Esophagus muscularis mucosa (tissue), 4 donors: ENCODE data around the gene FAM135A. TPM values are rescaled to one million over a fixed set of nuclear protein-coding genes. Genes with fewer than 3 reads are reported as not detected.

ENCODE experiments used
- DNase-seq: peaks from one replicate; pipeline ENCODE4 v3.0.0-alpha.2; 2017; ENCODE audit errors: extremely low spot score
- H3K27ac ChIP-seq, 4 donors: fragments of 200-600 bp; sonication (generic); replicated peaks in 1 of 4; 1 replicate in 3 of 4; 2 replicates in 1 of 4; pipeline ENCODE4 v1.5.1; 2016 to 2019; ENCODE audit warnings: mild to moderate bottlenecking in 1 of 4
- H3K27me3 ChIP-seq, 4 donors: fragments of 200-600 bp; sonication (generic); one replicate each; pipeline versions ENCODE4 v1.5.1 to v1.6.0; 2016 to 2019
- H3K36me3 ChIP-seq, 4 donors: fragments of 200-600 bp; sonication (generic); one replicate each; pipeline ENCODE4 v1.5.1; 2016 to 2019
- H3K4me1 ChIP-seq, 4 donors: fragments of 200-600 bp; sonication (generic); one replicate each; pipeline ENCODE4 v1.5.1; 2016 to 2019
- H3K4me3 ChIP-seq, 4 donors: fragments of 200-600 bp; sonication (generic); 1 replicate in 2 of 4; 2 replicates in 2 of 4; pipeline ENCODE4 v1.5.1; 2016 to 2019; ENCODE audit warnings: mild to moderate bottlenecking in 4 of 4, moderate library complexity in 1 of 4
- H3K9me3 ChIP-seq, 4 donors: fragments of 200-600 bp; sonication (generic); 1 replicate in 3 of 4; 2 replicates in 1 of 4; pipeline ENCODE4 v1.5.1; 2016 to 2019
- EP300 ChIP-seq: sonication (generic); formaldehyde crosslinking; IDR thresholded peaks from one replicate; pipeline ENCODE4 v1.6.1; 2017; ENCODE audit warnings: antibody characterized with exemption
- POLR2A ChIP-seq: fragments of 450-650 bp; IDR thresholded peaks from one replicate; pipeline ENCODE4 v1.6.1; 2017; ENCODE audit warnings: antibody characterized with exemption, moderate library complexity, mild to moderate bottlenecking, low read depth
- POLR2AphosphoS5 ChIP-seq, 2 donors: sonication (generic); formaldehyde crosslinking; IDR thresholded peaks; one replicate each; pipeline ENCODE4 v1.6.1; 2017; ENCODE audit warnings: antibody characterized with exemption in 2 of 2
- WGBS: methylation state at CpG from one replicate; pipeline ENCODE4 v1.1.5; 2018; 5-methylcytosine and 5-hydroxymethylcytosine counted together
- intact Hi-C: fragments of 100-400 bp; cut with DNase I; formaldehyde crosslinking; loops from one replicate; pipeline ENCODE4 v1.15.1; 2023
- total RNA-seq, 4 donors: library from RNA; depleted of rRNA; stranded (reverse); fragments of >200 nt; gene quantifications; one replicate each; pipeline versions ENCODE4 v1.1.0 to v1.2.1, GENCODE V29; 2016
- TF ChIP-seq, protein P1 (sequence below), 3 experiments: fragments of 200-600 bp in 2 of 3; fragments of 450-650 bp in 1 of 3; sonication (generic) in 2 of 3; IDR thresholded peaks; one replicate each; pipeline ENCODE4 v1.5.1; 2017 to 2019; ENCODE audit warnings: antibody characterized with exemption in 3 of 3, mild to moderate bottlenecking in 2 of 3, moderate library complexity in 1 of 3

FAM135A gene
- total RNA-seq, 4 donors from 2014 or later = 14.8 to 21.3 (median 19.8) TPM

GRCh38 chr6:70415660-70416059, 2.4 kb downstream of the FAM135A start:
- H3K36me3 ChIP-seq = peaks cover 0 to 30% (median 17%) of the 10 kb centered on the region in 4 donors
- intact Hi-C loops = loop anchor here (10.0 kb wide), 1 partner anchor 249 kb away; the partner anchor contains the start of gene SMAP1
- 88% methylated on average over 1 of the region's 1 CpG for WGBS
- peaks cover 10 to 24% (median 22%) of the 10 kb centered on the region in 4 donors for H3K4me1 ChIP-seq
- H3K9me3 ChIP-seq = no peaks in the 10 kb centered on the region
- no peak for DNase-seq
- H3K27me3 ChIP-seq = no peaks in the 10 kb centered on the region
- no peak overlapping the region for H3K4me3 ChIP-seq
- no peak overlapping the region for H3K27ac ChIP-seq
- no peak for TF ChIP-seq POLR2A
- TF ChIP-seq EP300 = no peak
- TF ChIP-seq, protein P1, sequence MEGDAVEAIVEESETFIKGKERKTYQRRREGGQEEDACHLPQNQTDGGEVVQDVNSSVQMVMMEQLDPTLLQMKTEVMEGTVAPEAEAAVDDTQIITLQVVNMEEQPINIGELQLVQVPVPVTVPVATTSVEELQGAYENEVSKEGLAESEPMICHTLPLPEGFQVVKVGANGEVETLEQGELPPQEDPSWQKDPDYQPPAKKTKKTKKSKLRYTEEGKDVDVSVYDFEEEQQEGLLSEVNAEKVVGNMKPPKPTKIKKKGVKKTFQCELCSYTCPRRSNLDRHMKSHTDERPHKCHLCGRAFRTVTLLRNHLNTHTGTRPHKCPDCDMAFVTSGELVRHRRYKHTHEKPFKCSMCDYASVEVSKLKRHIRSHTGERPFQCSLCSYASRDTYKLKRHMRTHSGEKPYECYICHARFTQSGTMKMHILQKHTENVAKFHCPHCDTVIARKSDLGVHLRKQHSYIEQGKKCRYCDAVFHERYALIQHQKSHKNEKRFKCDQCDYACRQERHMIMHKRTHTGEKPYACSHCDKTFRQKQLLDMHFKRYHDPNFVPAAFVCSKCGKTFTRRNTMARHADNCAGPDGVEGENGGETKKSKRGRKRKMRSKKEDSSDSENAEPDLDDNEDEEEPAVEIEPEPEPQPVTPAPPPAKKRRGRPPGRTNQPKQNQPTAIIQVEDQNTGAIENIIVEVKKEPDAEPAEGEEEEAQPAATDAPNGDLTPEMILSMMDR (IDR thresholded peaks at IDR 0.05) = no peak
- no peak for TF ChIP-seq POLR2AphosphoS5 (IDR thresholded peaks at IDR 0.05)

GRCh38 chr6:70421509-70421908, 8.2 kb downstream of the FAM135A start:
- TF ChIP-seq, protein P1 (IDR thresholded peaks at IDR 0.05) = no peak
- TF ChIP-seq EP300 = no peak
- no peak for TF ChIP-seq POLR2A
- TF ChIP-seq POLR2AphosphoS5 (IDR thresholded peaks at IDR 0.05) = no peak
- 63% methylated on average over 2 of the region's 2 CpGs for WGBS
- no peak for DNase-seq
- H3K4me3 ChIP-seq = no peak overlapping the region
- H3K9me3 ChIP-seq = no peaks in the 10 kb centered on the region
- peaks cover 0 to 6% (median 2%) of the 10 kb centered on the region in 4 donors for H3K4me1 ChIP-seq
- no peaks in the 10 kb centered on the region for H3K27me3 ChIP-seq
- H3K36me3 ChIP-seq = peaks cover 0 to 31% (median 19%) of the 10 kb centered on the region in 4 donors
- no peak overlapping the region for H3K27ac ChIP-seq
- intact Hi-C loops = no loop called here

DNA sequence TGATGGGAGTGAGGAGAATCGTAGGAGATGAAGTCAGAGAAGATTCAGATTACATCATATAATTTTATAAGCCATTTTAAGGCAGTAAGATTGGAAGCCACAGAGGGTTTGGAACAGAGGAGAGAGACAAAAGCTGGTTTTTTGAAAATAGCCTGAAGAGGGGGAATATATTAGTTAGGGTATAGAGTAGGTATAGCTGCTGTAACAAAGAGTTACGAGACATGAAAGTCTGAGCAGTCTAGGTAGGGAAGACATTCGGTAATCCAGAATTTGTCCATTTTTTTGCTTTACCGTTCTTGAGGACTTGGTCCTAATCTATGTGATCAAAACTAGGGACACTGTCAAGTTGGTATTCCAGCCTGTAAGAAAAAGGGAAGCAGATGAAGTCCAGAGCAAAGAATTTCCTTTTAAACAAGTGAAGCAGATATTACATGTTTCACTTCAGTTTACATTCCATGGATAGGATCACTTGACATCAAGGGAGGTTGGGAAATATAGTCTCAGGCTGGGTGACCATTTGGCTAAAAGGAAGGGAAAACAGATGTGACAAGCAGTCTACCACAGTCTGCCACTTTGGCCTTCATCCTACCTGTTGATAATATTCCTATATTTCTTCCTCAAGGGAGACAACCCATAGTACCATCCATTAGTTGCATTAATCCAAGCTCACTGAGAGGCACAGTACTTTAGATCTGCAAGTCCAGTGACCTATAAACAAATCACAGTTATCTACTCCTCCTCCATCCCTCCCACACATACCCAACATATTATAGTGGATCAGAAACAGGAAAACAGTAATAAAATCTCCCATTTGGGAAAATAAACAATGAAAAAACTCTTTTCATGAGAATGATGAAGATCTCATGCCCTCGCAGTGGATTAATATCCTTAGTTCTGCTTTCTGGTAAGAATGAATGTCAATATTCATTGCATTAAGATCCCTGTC, 10.2 kb downstream of the FAM135A start:
- TF ChIP-seq POLR2AphosphoS5 (IDR thresholded peaks at IDR 0.05) (no peak), POLR2A (no peak), EP300 (no peak)
- TF ChIP-seq, protein P1 (IDR thresholded peaks at IDR 0.05) = no peak
- no peak for DNase-seq
- 94% methylated on average over 5 of the region's 5 CpGs for WGBS
- Histone ChIP-seq H3K4me3 (no peak overlapping the region), H3K36me3 (peaks cover 0 to 32% (median 18%) of the 10 kb centered on the region in 4 donors), H3K27ac (no peak overlapping the region), H3K9me3 (no peaks in the 10 kb centered on the region), H3K4me1 (peaks cover 0 to 6% (median 2%) of the 10 kb centered on the region in 4 donors), H3K27me3 (no peaks in the 10 kb centered on the region)
- intact Hi-C loops = no loop called here

GRCh38 chr6:70424291-70424690, 11.0 kb downstream of the FAM135A start:
- H3K27ac ChIP-seq = no peak overlapping the region
- no peaks in the 10 kb centered on the region for H3K9me3 ChIP-seq
- H3K27me3 ChIP-seq = no peaks in the 10 kb centered on the region
- no peak for DNase-seq
- TF ChIP-seq EP300 (no peak), POLR2A (no peak), POLR2AphosphoS5 (IDR thresholded peaks at IDR 0.05) (no peak)
- TF ChIP-seq, protein P1 (IDR thresholded peaks at IDR 0.05) = no peak
- 85% methylated on average over 3 of the region's 3 CpGs for WGBS
- intact Hi-C loops = no loop called here
- no peak overlapping the region for H3K4me3 ChIP-seq
- H3K4me1 ChIP-seq = peaks cover 0 to 6% (median 2%) of the 10 kb centered on the region in 4 donors
- peaks cover 0 to 32% (median 15%) of the 10 kb centered on the region in 4 donors for H3K36me3 ChIP-seq
